ENCODE measurements around the gene MYH15. TPM values are rescaled to one million over a fixed set of nuclear protein-coding genes. Genes with fewer than 3 reads are reported as not detected.

MYH15 gene
- total RNA-seq, 1 donor from 2014 or later, result not detected

GRCh38 chr3:108505811-108506210 lies 4.6 kb downstream of the MYH15 start:
- no peak for TF ChIP-seq POLR2A (IDR thresholded peaks at IDR 0.05)
- no peak for TF ChIP-seq POLR2AphosphoS5 (IDR thresholded peaks at IDR 0.05; ENCODE audit: insufficient read depth in 1 of 2, low read depth in 1 of 2)
- TF ChIP-seq CTCF (IDR thresholded peaks at IDR 0.05), result no peak
- DNase-seq (ENCODE audit: extremely low spot score in 2 of 2), result no peak
- intact Hi-C loops (cut with DNase I), result no loop called here
- H3K4me3 ChIP-seq, result no peak overlapping the region
- H3K9me3 ChIP-seq, result no peaks in the 10 kb centered on the region
- H3K27ac ChIP-seq, result no peak overlapping the region
- no peaks in the 10 kb centered on the region for H3K27me3 ChIP-seq
- H3K36me3 ChIP-seq, result no peaks in the 10 kb centered on the region
- H3K4me1 ChIP-seq, result no peaks in the 10 kb centered on the region

GRCh38 chr3:108503722-108504121 lies 6.7 kb downstream of the MYH15 start:
- H3K9me3 ChIP-seq, result no peaks in the 10 kb centered on the region
- DNase-seq (ENCODE audit: extremely low spot score in 2 of 2), result no peak
- intact Hi-C loops (cut with DNase I), result no loop called here

GRCh38 chr3:108501535-108501934 lies 8.9 kb downstream of the MYH15 start:
- Histone ChIP-seq H3K9me3 (no peaks in the 10 kb centered on the region), H3K27ac (no peak overlapping the region), H3K27me3 (no peaks in the 10 kb centered on the region), H3K36me3 (no peaks in the 10 kb centered on the region), H3K4me1 (no peaks in the 10 kb centered on the region), H3K4me3 (no peak overlapping the region)
- TF ChIP-seq POLR2AphosphoS5 (IDR thresholded peaks at IDR 0.05; ENCODE audit: insufficient read depth in 1 of 2, low read depth in 1 of 2) (no peak), CTCF (IDR thresholded peaks at IDR 0.05) (no peak), POLR2A (IDR thresholded peaks at IDR 0.05) (no peak)
- intact Hi-C loops (cut with DNase I), result no loop called here
- DNase-seq (ENCODE audit: extremely low spot score in 2 of 2), result no peak

More at GRCh38 chr3:108503722-108504121, 6.7 kb downstream of the MYH15 start:
- no peak overlapping the region for H3K4me3 ChIP-seq
- H3K36me3 ChIP-seq, result no peaks in the 10 kb centered on the region
- H3K4me1 ChIP-seq, result no peaks in the 10 kb centered on the region
- H3K27ac ChIP-seq, result no peak overlapping the region
- TF ChIP-seq POLR2AphosphoS5 (IDR thresholded peaks at IDR 0.05; ENCODE audit: insufficient read depth in 1 of 2, low read depth in 1 of 2), result no peak
- no peaks in the 10 kb centered on the region for H3K27me3 ChIP-seq

GRCh38 chr3:108500728-108501127 lies 9.7 kb downstream of the MYH15 start:
- TF ChIP-seq POLR2A (IDR thresholded peaks at IDR 0.05), result no peak
- TF ChIP-seq CTCF (IDR thresholded peaks at IDR 0.05), result no peak
- no peak for TF ChIP-seq POLR2AphosphoS5 (IDR thresholded peaks at IDR 0.05; ENCODE audit: insufficient read depth in 1 of 2, low read depth in 1 of 2)
- H3K4me3 ChIP-seq, result no peak overlapping the region
- no peak overlapping the region for H3K27ac ChIP-seq
- no peaks in the 10 kb centered on the region for H3K27me3 ChIP-seq
- H3K4me1 ChIP-seq, result no peaks in the 10 kb centered on the region
- intact Hi-C loops (cut with DNase I), result no loop called here
- H3K36me3 ChIP-seq, result no peaks in the 10 kb centered on the region
- H3K9me3 ChIP-seq, result no peaks in the 10 kb centered on the region
- DNase-seq (ENCODE audit: extremely low spot score in 2 of 2), result no peak

- Histone ChIP-seq H3K9me3 (no peaks in the 10 kb centered on the region), H3K4me1 (no peaks in the 10 kb centered on the region), H3K36me3 (no peaks in the 10 kb centered on the region), H3K4me3 (no peak overlapping the region), H3K27ac (no peak overlapping the region), H3K27me3 (no peaks in the 10 kb centered on the region)
- TF ChIP-seq POLR2AphosphoS5 (IDR thresholded peaks at IDR 0.05; ENCODE audit: insufficient read depth in 1 of 2, low read depth in 1 of 2), result no peak
- TF ChIP-seq CTCF (IDR thresholded peaks at IDR 0.05), result no peak
- TF ChIP-seq POLR2A (IDR thresholded peaks at IDR 0.05), result no peak
- DNase-seq (ENCODE audit: extremely low spot score in 2 of 2), result no peak
- intact Hi-C loops (cut with DNase I), result no loop called here
These were observed 13.1 kb downstream of the MYH15 start for GRCh38 chr3:108497271-108497670.

Measured in vagina (tissue), 2 donors.